ENCODE data around the gene CADPS2. TPM values are rescaled to one million over a fixed set of nuclear protein-coding genes. Genes with fewer than 3 reads are reported as not detected.

CADPS2 gene
- total RNA-seq, 2 experiments from 2014 or later, result not detected

DNA sequence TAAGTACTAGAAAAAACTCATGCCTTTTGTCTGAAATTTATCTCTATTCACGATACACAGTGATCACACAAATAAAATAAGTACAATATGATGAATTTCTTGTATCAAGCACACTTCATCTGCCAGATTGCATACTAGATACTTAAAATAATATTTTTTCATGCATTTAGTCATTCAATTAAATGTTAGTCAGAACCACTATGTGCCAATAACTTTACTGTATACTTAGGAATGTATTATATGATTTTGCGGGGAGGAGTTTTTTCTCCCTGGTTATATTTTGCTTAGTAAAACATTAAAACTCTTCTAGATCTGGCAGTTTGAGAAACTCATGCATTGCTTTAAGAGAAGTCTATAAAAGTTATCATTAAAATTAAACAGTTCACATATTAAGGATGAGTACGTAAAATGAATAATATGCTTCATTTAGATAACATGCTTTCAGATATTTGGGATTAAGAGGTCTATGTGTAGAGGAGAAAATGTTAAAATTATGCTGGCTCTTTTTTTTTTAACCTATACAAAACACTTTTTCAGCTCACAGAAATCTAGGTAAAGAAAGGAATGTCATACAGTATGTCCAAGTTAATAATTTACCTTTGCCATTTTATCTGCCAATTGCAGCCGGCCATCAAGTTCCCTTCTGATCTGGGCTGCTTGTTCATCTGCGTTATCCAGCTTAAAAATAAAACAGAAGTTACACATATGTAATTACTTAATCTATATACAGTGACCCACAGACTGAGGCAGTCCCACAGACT, 257.4 kb downstream of the CADPS2 start:
- DNase-seq (no peak), ATAC-seq (ENCODE audit: poor library complexity) (no peak)
- ChIA-PET POLR2A (no interaction called here), CTCF (no interaction called here)
- no peaks in the 10 kb centered on the region for H3K27me3 Mint-ChIP-seq
- Histone ChIP-seq H3K9me3 (ENCODE audit: control insufficient read depth in 1 of 2, insufficient read depth in 1 of 2, low read length in 2 of 2) (no peaks in the 10 kb centered on the region), H3K36me3 (ENCODE audit: insufficient read depth, low read length) (no peaks in the 10 kb centered on the region), H3K27ac (ENCODE audit: low read depth in 1 of 2, low read length in 2 of 2) (no peak overlapping the region), H3K4me3 (ENCODE audit: low read length) (no peak overlapping the region), H3K4me1 (ENCODE audit: insufficient read depth, low read length) (no peaks in the 10 kb centered on the region), H3K27me3 (ENCODE audit: control insufficient read depth in 1 of 2, insufficient read depth in 2 of 2, low read length in 2 of 2) (no peaks in the 10 kb centered on the region)
- no peak for TF ChIP-seq CTCF (IDR thresholded peaks at IDR 0.05)
- H3K4me1 Mint-ChIP-seq (ENCODE audit: low read depth), result no peaks in the 10 kb centered on the region
- intact Hi-C loops (cut with DNase I, micrococcal nuclease), result loop anchor here in 1 of 2 experiments (2.0 kb wide), 1 partner anchor 36 kb away; no protein-coding TSS in a partner anchor
- no peak overlapping the region for H3K27ac Mint-ChIP-seq
- H3K4me3 Mint-ChIP-seq, result no peak overlapping the region
- H3K9me3 Mint-ChIP-seq, result peaks cover 3% of the 10 kb centered on the region
- H3K36me3 Mint-ChIP-seq (ENCODE audit: low read depth), result no peaks in the 10 kb centered on the region

DNA sequence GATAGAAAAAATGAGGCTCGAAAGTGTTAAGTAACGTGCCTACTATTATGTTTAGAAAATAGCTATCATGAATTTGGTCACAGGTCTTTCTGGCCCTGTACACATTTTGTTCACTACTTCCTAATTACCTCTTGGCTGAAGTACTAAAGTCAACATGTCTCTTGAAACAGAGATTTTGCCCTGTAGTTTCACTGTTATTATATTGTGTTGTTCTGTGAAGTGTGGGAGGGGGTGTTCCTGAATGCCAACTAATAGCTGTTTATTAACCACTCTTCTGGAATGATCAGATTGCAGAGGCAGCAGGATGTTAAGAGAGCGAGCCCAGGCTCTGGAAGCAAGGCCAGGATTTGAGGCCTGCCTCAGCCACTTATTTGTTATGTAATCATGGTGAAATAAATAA, 259.5 kb downstream of the CADPS2 start:
- no peak for TF ChIP-seq CTCF (IDR thresholded peaks at IDR 0.05)
- intact Hi-C loops (cut with DNase I, micrococcal nuclease), result no loop called here
- no peaks in the 10 kb centered on the region for H3K4me1 ChIP-seq (ENCODE audit: insufficient read depth, low read length)
- H3K36me3 ChIP-seq (ENCODE audit: insufficient read depth, low read length), result no peaks in the 10 kb centered on the region
- Mint-ChIP-seq H3K9me3 (peaks cover 3% of the 10 kb centered on the region), H3K4me1 (ENCODE audit: low read depth) (no peaks in the 10 kb centered on the region), H3K27me3 (no peaks in the 10 kb centered on the region), H3K27ac (no peak overlapping the region), H3K4me3 (no peak overlapping the region), H3K36me3 (ENCODE audit: low read depth) (no peaks in the 10 kb centered on the region)
- ChIA-PET POLR2A (no interaction called here), CTCF (no interaction called here)
- no peaks in the 10 kb centered on the region for H3K9me3 ChIP-seq (ENCODE audit: control insufficient read depth in 1 of 2, insufficient read depth in 1 of 2, low read length in 2 of 2)
- DNase-seq (no peak), ATAC-seq (ENCODE audit: poor library complexity) (no peak)
- no peak overlapping the region for H3K27ac ChIP-seq (ENCODE audit: low read depth in 1 of 2, low read length in 2 of 2)
- no peaks in the 10 kb centered on the region for H3K27me3 ChIP-seq (ENCODE audit: control insufficient read depth in 1 of 2, insufficient read depth in 2 of 2, low read length in 2 of 2)
- no peak overlapping the region for H3K4me3 ChIP-seq (ENCODE audit: low read length)

DNA sequence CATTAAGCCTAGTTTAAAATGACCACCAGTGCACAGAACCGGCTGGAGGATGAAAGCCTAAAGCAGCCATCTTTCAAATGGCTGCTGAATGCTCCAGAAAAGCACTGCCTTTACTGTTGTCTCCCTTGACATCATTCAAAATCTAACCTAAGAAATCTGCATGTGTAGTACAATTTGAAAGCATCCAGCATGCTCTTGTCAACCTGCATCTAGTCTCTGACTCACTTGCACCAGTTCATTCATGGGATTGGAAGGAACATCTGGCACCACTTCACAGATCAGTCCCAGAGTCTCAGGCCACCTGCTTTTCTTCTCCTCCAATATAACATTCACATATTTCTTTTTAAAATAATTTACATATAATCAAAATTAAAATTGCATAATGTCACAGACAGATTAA, 263.6 kb downstream of the CADPS2 start:
- ChIA-PET POLR2A (no interaction called here), CTCF (no interaction called here)
- H3K4me3 ChIP-seq (ENCODE audit: low read length), result no peak overlapping the region
- H3K27ac ChIP-seq (ENCODE audit: low read depth in 1 of 2, low read length in 2 of 2), result no peak overlapping the region
- Mint-ChIP-seq H3K27me3 (no peaks in the 10 kb centered on the region), H3K36me3 (ENCODE audit: low read depth) (no peaks in the 10 kb centered on the region), H3K27ac (no peak overlapping the region), H3K4me1 (ENCODE audit: low read depth) (no peaks in the 10 kb centered on the region), H3K4me3 (no peak overlapping the region), H3K9me3 (peaks cover 3% of the 10 kb centered on the region)
- H3K36me3 ChIP-seq (ENCODE audit: insufficient read depth, low read length), result no peaks in the 10 kb centered on the region
- ATAC-seq (ENCODE audit: poor library complexity) (no peak), DNase-seq (no peak)
- no peaks in the 10 kb centered on the region for H3K27me3 ChIP-seq (ENCODE audit: control insufficient read depth in 1 of 2, insufficient read depth in 2 of 2, low read length in 2 of 2)
- no peak for TF ChIP-seq CTCF (IDR thresholded peaks at IDR 0.05)
- peaks cover 0 to 2% of the 10 kb centered on the region in 2 experiments for H3K9me3 ChIP-seq (ENCODE audit: control insufficient read depth in 1 of 2, insufficient read depth in 1 of 2, low read length in 2 of 2)
- no peaks in the 10 kb centered on the region for H3K4me1 ChIP-seq (ENCODE audit: insufficient read depth, low read length)
- intact Hi-C loops (cut with DNase I, micrococcal nuclease), result no loop called here

Measured in CD4-positive, alpha-beta T cell (primary cell).